ENCODE results near the gene MED22. TPM values are rescaled to one million over a fixed set of nuclear protein-coding genes. Genes with fewer than 3 reads are reported as not detected.

Gene MED22
- total and polyA plus RNA-seq, 2 of the 8 experiments (the other 6 are each of a cell fraction or from before 2014, with no cell fraction given) = 56.4 to 68.4 TPM

GRCh38 chr9:133396952-133397351 lies 49.0 kb upstream of the MED22 start (continued):
- peak; percentile 53 to 58 for TF ChIP-seq RAD21 (IDR thresholded peaks at IDR 0.05 in 1 of 2, conservative IDR thresholded peaks at IDR 0.05 in 1 of 2; ENCODE audit: low read depth in 2 of 2, low read length in 2 of 2)

Data from H1 (cell line).